HepG2 (cell line): ENCODE measurements around the gene RNU11.

Source experiments
- ATF7 ChIP-seq, 2 experiments: fragments of 450-650 bp in 1 of 2; sonication (generic) in 1 of 2; formaldehyde crosslinking in 1 of 2; IDR thresholded peaks; 2 replicates each; pipeline versions ENCODE4 v1.4.0 to v1.6.1; 2016 to 2020; ENCODE audit warnings: antibody characterized with exemption in 1 of 2, mild to moderate bottlenecking in 1 of 2, missing genetic modification reagents in 1 of 2
- CREB3 ChIP-seq: sonication (generic); formaldehyde crosslinking; IDR thresholded peaks from 2 replicates; pipeline ENCODE4 v1.5.0; 2020; ENCODE audit warnings: missing genetic modification reagents
- CTCF ChIP-seq: sonication (generic); formaldehyde crosslinking; IDR thresholded peaks from 2 replicates; pipeline ENCODE4 v1.5.0; 2020; ENCODE audit warnings: mild to moderate bottlenecking, missing genetic modification reagents, moderate library complexity
- DDIT3 ChIP-seq: sonication (generic); formaldehyde crosslinking; IDR thresholded peaks from 2 replicates; pipeline ENCODE4 v1.4.0; 2020; ENCODE audit warnings: mild to moderate bottlenecking, missing genetic modification reagents
- ERF ChIP-seq: IDR thresholded peaks from 2 replicates; pipeline ENCODE4 v1.6.1; 2018; ENCODE audit warnings: missing biosample characterization, missing genetic modification reagents
- HNRNPK ChIP-seq: fragments of 200-400 bp; formaldehyde crosslinking; IDR thresholded peaks from 2 replicates; pipeline ENCODE4 v1.6.1; 2018; ENCODE audit warnings: low read length, low read depth, moderate library complexity, mild to moderate bottlenecking; ENCODE audit not compliant: poor library complexity, severe bottlenecking
- MAX ChIP-seq: IDR thresholded peaks from 2 replicates; pipeline ENCODE4 v1.6.1; 2012; ENCODE audit warnings: inconsistent platforms
- RBM39 ChIP-seq: fragments of 200-400 bp; formaldehyde crosslinking; IDR thresholded peaks from one replicate; pipeline ENCODE4 v1.6.1; 2018; ENCODE audit warnings: antibody characterized with exemption, mild to moderate bottlenecking, low read depth, low read length; ENCODE audit not compliant: poor library complexity, severe bottlenecking
- REST ChIP-seq, 2 experiments: IDR thresholded peaks; 2 replicates each; pipeline ENCODE4 v1.6.1; 2011 to 2012; ENCODE audit warnings: low read length in 2 of 2, borderline replicate concordance in 1 of 2, low read depth in 1 of 2, mild to moderate bottlenecking in 1 of 2, moderate library complexity in 1 of 2

GRCh38 chr1:28680151-28680550 lies 31.8 kb downstream of the RNU11 start:
- TF ChIP-seq ERF (CRISPR knock-in tag) (no peak), REST (IDR thresholded peaks at IDR 0.05; ENCODE audit: borderline replicate concordance in 1 of 2, low read depth in 1 of 2, low read length in 2 of 2) (no peak), CTCF (no peak), ATF7 (IDR thresholded peaks at IDR 0.05) (no peak), ATF7 (CRISPR knock-in tag; IDR thresholded peaks at IDR 0.05) (no peak), DDIT3 (CRISPR knock-in tag) (no peak), RBM39 (no peak), MAX (no peak), HNRNPK (no peak), CREB3 (CRISPR knock-in tag) (no peak)
